Stimulated activated CD4-positive, alpha-beta T cell treated with anti-CD3 and anti-CD28 coated beads, Interleukin-4, amount 100 ng/mL, for 4 hours (primary cell): ENCODE measurements around the gene RRBP1.

ENCODE experiments used
- DNase-seq, 2 experiments: peaks; one replicate each; pipeline ENCODE4 v3.0.0-alpha.2; 2020

RRBP1 gene

GRCh38 chr20:17682103-17682888, at the start of gene RRBP1:
RRBP1 (minus strand) TSS chr20:17682242; CDS start chr20:17660507, 21,735 bp downstream.
- peak; percentile 94 for DNase-seq

- no peak for DNase-seq
Observed at GRCh38 chr20:17731233-17731632, 49.2 kb upstream of the RRBP1 start.

- no peak for DNase-seq
Observed at GRCh38 chr20:17730071-17730470, 48.0 kb upstream of the RRBP1 start.

- no peak for DNase-seq
Observed at GRCh38 chr20:17728074-17728473, 46.0 kb upstream of the RRBP1 start.

GRCh38 chr20:17727351-17727750, 45.3 kb upstream of the RRBP1 start:
- DNase-seq, result no peak

- DNase-seq, result no peak
Observed at GRCh38 chr20:17726902-17727301, 44.9 kb upstream of the RRBP1 start.

- no peak for DNase-seq
Observed at GRCh38 chr20:17725094-17725835, 43.2 kb upstream of the RRBP1 start.

GRCh38 chr20:17723301-17723691, 41.3 kb upstream of the RRBP1 start:
- no peak for DNase-seq

GRCh38 chr20:17722493-17723300, 40.7 kb upstream of the RRBP1 start:
- no peak for DNase-seq

GRCh38 chr20:17721802-17722486, 39.9 kb upstream of the RRBP1 start:
- DNase-seq, result no peak

- no peak for DNase-seq
Observed at GRCh38 chr20:17720755-17721154, 38.7 kb upstream of the RRBP1 start.

- no peak for DNase-seq
Observed at GRCh38 chr20:17716331-17716730, 34.3 kb upstream of the RRBP1 start.

GRCh38 chr20:17715075-17715474, 33.0 kb upstream of the RRBP1 start:
- no peak for DNase-seq

- no peak for DNase-seq
Observed at GRCh38 chr20:17714597-17714996, 32.6 kb upstream of the RRBP1 start.

GRCh38 chr20:17712708-17713107, 30.7 kb upstream of the RRBP1 start:
- no peak for DNase-seq

- no peak for DNase-seq
Observed at GRCh38 chr20:17712201-17712600, 30.2 kb upstream of the RRBP1 start.

GRCh38 chr20:17711267-17711627, 29.2 kb upstream of the RRBP1 start:
- DNase-seq, result no peak

- no peak for DNase-seq
Observed at GRCh38 chr20:17710379-17711266, 28.6 kb upstream of the RRBP1 start.

GRCh38 chr20:17709361-17710293, 27.6 kb upstream of the RRBP1 start:
- no peak for DNase-seq

- no peak for DNase-seq
Observed at GRCh38 chr20:17708675-17709360, 26.8 kb upstream of the RRBP1 start.
